Activated naive CD8-positive, alpha-beta T cell treated with anti-CD3 and anti-CD28 coated beads, Interleukin-2, amount 10 ng/mL, durations not matched to agents 7 days and 5 days (primary cell): ENCODE measurements around the gene METTL25B. TPM values are rescaled to one million over a fixed set of nuclear protein-coding genes. Genes with fewer than 3 reads are reported as not detected.

Source experiments
- ATAC-seq: fragments of 150-1000 bp; cut with Tn5 transposase; one replicate; pipeline ENCODE4 v1.10.0; 2021; ENCODE audit warnings: low read depth, moderate library complexity
- POLR2A ChIA-PET: fragments of 350-600 bp; sonication (Branson Sonifier 250); formaldehyde crosslinking; loops from one replicate; lab custom pipeline; 2021; ENCODE audit warnings: antibody characterized with exemption; lab: Charles Lee
- DNase-seq: peaks from one replicate; pipeline ENCODE4 v3.0.0; 2021
- H3K27ac Mint-ChIP-seq: one replicate; pipeline ENCODE4 v1.8.0; 2022; ENCODE audit warnings: mild to moderate bottlenecking, mixed read lengths
- H3K27me3 Mint-ChIP-seq: one replicate; pipeline ENCODE4 v1.8.0; 2022; ENCODE audit warnings: mild to moderate bottlenecking, moderate library complexity, mixed read lengths
- H3K36me3 Mint-ChIP-seq: one replicate; pipeline ENCODE4 v1.8.0; 2021; ENCODE audit warnings: mild to moderate bottlenecking, mixed read lengths
- H3K4me1 Mint-ChIP-seq: one replicate; pipeline ENCODE4 v1.8.0; 2021; ENCODE audit warnings: mixed read lengths
- H3K4me3 Mint-ChIP-seq: one replicate; pipeline ENCODE4 v1.8.0; 2022; ENCODE audit warnings: mild to moderate bottlenecking, moderate library complexity, mixed read lengths
- H3K9me3 Mint-ChIP-seq: one replicate; pipeline ENCODE4 v1.8.0; 2021; ENCODE audit warnings: mixed read lengths
- total RNA-seq, 2 experiments: library from RNA; stranded (reverse); gene quantifications; one replicate each; pipeline ENCODE4 v1.2.3, GENCODE V29; 2021

Gene METTL25B
- total RNA-seq = 10 to 100 TPM; 34.6 to 35.1 TPM

GRCh38 chr1:156727926-156728598 lies at the start of gene METTL25B:
Gene METTL25B (plus strand): TSS chr1:156728469. CDS start chr1:156729105, 636 bp downstream.
- H3K4me3 Mint-ChIP-seq = no peak within 1 kb of the TSS
- ATAC-seq (peak; percentile 72), DNase-seq (peak; percentile 87)
- no peaks in the 10 kb centered on the region for H3K9me3 Mint-ChIP-seq
- peaks cover 17% of the 10 kb centered on the region for H3K36me3 Mint-ChIP-seq
- POLR2A ChIA-PET = interaction anchor here (0.6 to 6.5 kb wide), 24 partner anchors 9 to 408 kb away, joined by 3 to 82 read pairs (median 4); partner anchors contain the start of genes HDGF, INSRR, MEF2D and MRPL24
- H3K4me1 Mint-ChIP-seq = peaks cover 30% of the 10 kb centered on the region
- peak within 1 kb of the TSS; percentile 99 for H3K27ac Mint-ChIP-seq
- H3K27me3 Mint-ChIP-seq = no peaks in the 10 kb centered on the region

DNA sequence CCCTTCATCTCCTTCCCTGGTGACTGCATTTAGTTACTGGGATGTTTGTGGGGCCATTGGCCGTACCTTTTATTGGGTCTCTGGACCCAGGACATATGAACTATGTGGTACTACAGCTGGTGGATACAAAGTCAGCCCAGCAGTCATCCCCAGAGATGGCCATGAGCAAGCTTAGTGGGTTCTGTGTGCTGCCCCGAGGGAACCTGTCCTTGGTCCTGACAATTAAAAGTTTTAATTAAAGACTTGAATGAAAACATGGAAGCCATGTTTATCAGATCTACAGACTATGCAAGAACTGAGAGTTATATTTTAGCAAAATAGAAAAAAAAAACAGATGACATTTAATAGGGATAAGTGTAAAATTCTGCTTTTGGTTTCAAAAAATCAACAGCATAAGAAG lies 48.2 kb upstream of the METTL25B start:
- Mint-ChIP-seq H3K27me3 (peaks cover 68% of the 10 kb centered on the region), H3K4me3 (no peak overlapping the region), H3K27ac (no peak overlapping the region), H3K4me1 (peaks cover 22% of the 10 kb centered on the region), H3K9me3 (no peaks in the 10 kb centered on the region), H3K36me3 (no peaks in the 10 kb centered on the region)
- POLR2A ChIA-PET = interaction anchor here (1.0 to 1.6 kb wide), 2 partner anchors 19 to 21 kb away, joined by 3 to 4 read pairs; no protein-coding TSS in a partner anchor
- ATAC-seq = no peak
- DNase-seq = no peak

DNA sequence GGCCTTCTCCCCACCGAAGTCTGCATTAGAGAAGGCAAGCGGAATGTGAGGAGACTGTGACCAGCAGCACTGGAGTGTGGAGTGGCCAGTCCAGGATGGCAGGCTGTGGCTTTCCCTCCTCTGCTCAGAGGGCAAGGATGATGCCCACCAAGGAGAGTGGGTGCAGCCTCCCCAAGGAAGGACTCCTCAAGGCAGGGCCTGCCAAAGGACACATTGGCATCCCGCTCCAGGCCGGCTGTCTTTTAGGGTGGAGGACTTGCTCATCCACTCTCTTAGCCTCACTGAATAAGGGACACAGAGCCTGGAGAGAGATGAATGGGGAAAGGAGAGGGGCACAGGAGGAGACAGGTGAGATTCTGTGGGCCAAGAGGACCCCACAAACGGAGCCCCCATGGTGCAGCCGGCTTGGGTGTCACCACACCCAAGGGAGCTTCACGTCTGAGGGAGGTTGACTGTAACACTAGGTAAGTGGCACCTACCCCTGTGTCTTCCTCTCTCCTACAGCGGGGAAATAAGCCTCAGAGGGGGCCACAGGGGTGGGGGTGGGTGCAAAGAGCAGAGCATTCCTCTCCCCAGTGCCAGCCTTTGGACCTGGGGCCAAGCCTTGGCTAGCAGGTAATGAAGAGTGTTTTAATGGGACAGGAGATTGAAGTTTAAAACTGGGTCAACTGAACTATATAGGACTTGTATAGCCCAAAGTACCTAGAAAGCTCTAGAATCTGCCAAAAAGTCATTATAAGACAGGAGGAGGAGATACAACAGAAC lies 46.9 kb upstream of the METTL25B start:
- Mint-ChIP-seq H3K4me3 (no peak overlapping the region), H3K4me1 (peaks cover 22% of the 10 kb centered on the region), H3K36me3 (no peaks in the 10 kb centered on the region), H3K27me3 (peaks cover 63% of the 10 kb centered on the region), H3K27ac (no peak overlapping the region), H3K9me3 (no peaks in the 10 kb centered on the region)
- ATAC-seq = no peak
- POLR2A ChIA-PET = interaction anchor here (1.0 to 1.6 kb wide), 2 partner anchors 20 to 22 kb away, joined by 3 to 4 read pairs; no protein-coding TSS in a partner anchor
- no peak for DNase-seq

DNA sequence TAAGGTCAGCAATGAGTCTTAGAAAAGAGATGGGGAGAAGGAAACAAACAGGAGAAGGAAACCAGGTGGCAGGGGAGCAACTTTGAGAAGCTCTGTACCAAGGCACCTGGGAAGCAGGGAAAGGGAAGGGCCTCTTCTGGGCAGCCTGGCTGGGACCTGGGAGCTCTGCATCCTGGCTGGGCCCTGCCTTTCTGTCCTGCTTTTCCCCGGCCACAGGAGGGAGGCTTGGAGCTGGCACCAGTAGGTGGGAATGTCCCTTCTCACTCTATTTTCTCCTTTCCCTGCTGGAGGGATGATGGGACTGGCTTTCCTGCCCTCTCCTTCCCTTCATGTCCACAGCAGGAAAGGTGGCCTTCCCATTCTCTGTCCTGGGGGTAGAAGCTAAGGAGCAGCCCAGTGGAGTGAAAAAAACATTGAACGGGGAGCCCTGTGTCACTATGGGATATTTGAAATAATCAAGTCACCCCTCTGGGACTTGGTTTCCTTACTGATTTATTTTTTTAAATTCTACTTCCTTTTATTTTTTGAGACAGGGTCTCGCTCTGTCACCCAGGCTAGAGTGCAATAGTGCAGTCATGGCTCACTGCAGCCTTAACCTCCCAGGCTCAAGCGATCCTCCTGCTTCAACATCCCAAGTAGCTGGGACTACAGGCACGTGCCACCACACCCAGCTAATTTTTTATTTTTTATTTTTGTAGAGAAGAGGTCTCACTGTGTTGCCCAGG lies 45.9 kb upstream of the METTL25B start:
- no peak overlapping the region for H3K27ac Mint-ChIP-seq
- peaks cover 22% of the 10 kb centered on the region for H3K4me1 Mint-ChIP-seq
- H3K9me3 Mint-ChIP-seq = no peaks in the 10 kb centered on the region
- H3K36me3 Mint-ChIP-seq = no peaks in the 10 kb centered on the region
- POLR2A ChIA-PET = no interaction called here
- DNase-seq (no peak), ATAC-seq (no peak)
- H3K4me3 Mint-ChIP-seq = no peak overlapping the region
- peaks cover 58% of the 10 kb centered on the region for H3K27me3 Mint-ChIP-seq

- H3K4me3 Mint-ChIP-seq = no peak overlapping the region
- ATAC-seq = peak; percentile 83
- POLR2A ChIA-PET = interaction anchor here (0.7 to 1.8 kb wide), 5 partner anchors 22 to 68 kb away, joined by 4 to 7 read pairs (median 5); partner anchors contain the start of genes ISG20L2, METTL25B and MRPL24
- peaks cover 16% of the 10 kb centered on the region for H3K4me1 Mint-ChIP-seq
- no peaks in the 10 kb centered on the region for H3K36me3 Mint-ChIP-seq
- H3K9me3 Mint-ChIP-seq = no peaks in the 10 kb centered on the region
- H3K27me3 Mint-ChIP-seq = peaks cover 52% of the 10 kb centered on the region
- no peak for DNase-seq
- no peak overlapping the region for H3K27ac Mint-ChIP-seq
These were observed 44.0 kb upstream of the METTL25B start for GRCh38 chr1:156684227-156684782.

- peak; percentile 74 for DNase-seq
- POLR2A ChIA-PET = interaction anchor here (1.0 to 1.9 kb wide), 5 partner anchors 15 to 40 kb away, joined by 3 to 10 read pairs (median 6); partner anchors contain the start of genes CRABP2 and ISG20L2
- ATAC-seq = peak; percentile 93
- Mint-ChIP-seq H3K9me3 (no peaks in the 10 kb centered on the region), H3K4me3 (no peak overlapping the region), H3K27ac (peak overlapping the region; percentile 64), H3K4me1 (peaks cover 24% of the 10 kb centered on the region), H3K27me3 (peaks cover 61% of the 10 kb centered on the region), H3K36me3 (no peaks in the 10 kb centered on the region)
These were observed 39.0 kb upstream of the METTL25B start for GRCh38 chr1:156689035-156689952.

- peaks cover 61% of the 10 kb centered on the region for H3K27me3 Mint-ChIP-seq
- no peak overlapping the region for H3K27ac Mint-ChIP-seq
- POLR2A ChIA-PET = interaction anchor here (0.6 to 1.9 kb wide), 6 partner anchors 16 to 66 kb away, joined by 3 to 10 read pairs (median 5); partner anchors contain the start of genes CRABP2 and ISG20L2
- no peaks in the 10 kb centered on the region for H3K9me3 Mint-ChIP-seq
- ATAC-seq (no peak), DNase-seq (no peak)
- H3K4me1 Mint-ChIP-seq = peaks cover 17% of the 10 kb centered on the region
- H3K4me3 Mint-ChIP-seq = no peak overlapping the region
- H3K36me3 Mint-ChIP-seq = no peaks in the 10 kb centered on the region
These were observed 38.2 kb upstream of the METTL25B start for GRCh38 chr1:156689953-156690674.

DNA sequence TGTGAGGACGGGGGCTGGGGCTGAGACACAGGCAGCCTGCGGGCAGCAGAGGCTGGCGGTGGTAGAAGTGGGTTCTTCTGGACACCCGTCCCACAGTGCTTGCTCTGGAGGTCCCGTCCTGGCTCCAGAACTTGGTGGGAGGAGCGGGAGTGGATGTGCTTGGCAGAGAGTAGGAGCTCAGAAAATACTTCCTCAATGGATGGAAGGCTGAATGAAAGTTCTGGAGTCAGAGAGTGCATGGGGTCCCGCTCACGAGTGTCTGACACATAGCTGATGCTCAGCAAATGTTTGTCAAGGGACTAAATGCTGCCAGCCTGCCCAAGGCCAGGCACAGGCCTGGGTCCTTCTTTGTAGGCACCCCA lies 37.6 kb upstream of the METTL25B start:
- H3K4me1 Mint-ChIP-seq = peaks cover 17% of the 10 kb centered on the region
- peaks cover 61% of the 10 kb centered on the region for H3K27me3 Mint-ChIP-seq
- no peak for DNase-seq
- no peak overlapping the region for H3K27ac Mint-ChIP-seq
- H3K36me3 Mint-ChIP-seq = no peaks in the 10 kb centered on the region
- H3K9me3 Mint-ChIP-seq = no peaks in the 10 kb centered on the region
- ATAC-seq = no peak
- POLR2A ChIA-PET = interaction anchor here (0.6 to 1.9 kb wide), 4 partner anchors 15 to 66 kb away, joined by 3 to 10 read pairs (median 4); no protein-coding TSS in a partner anchor
- no peak overlapping the region for H3K4me3 Mint-ChIP-seq

GRCh38 chr1:156691191-156691590 lies 37.1 kb upstream of the METTL25B start:
- Mint-ChIP-seq H3K36me3 (no peaks in the 10 kb centered on the region), H3K4me1 (peaks cover 17% of the 10 kb centered on the region), H3K27ac (no peak overlapping the region), H3K9me3 (no peaks in the 10 kb centered on the region), H3K4me3 (no peak overlapping the region), H3K27me3 (peaks cover 60% of the 10 kb centered on the region)
- ATAC-seq (no peak), DNase-seq (no peak)
- POLR2A ChIA-PET = interaction anchor here (0.5 to 1.9 kb wide), 4 partner anchors 12 to 35 kb away, joined by 3 to 10 read pairs (median 4); no protein-coding TSS in a partner anchor

DNA sequence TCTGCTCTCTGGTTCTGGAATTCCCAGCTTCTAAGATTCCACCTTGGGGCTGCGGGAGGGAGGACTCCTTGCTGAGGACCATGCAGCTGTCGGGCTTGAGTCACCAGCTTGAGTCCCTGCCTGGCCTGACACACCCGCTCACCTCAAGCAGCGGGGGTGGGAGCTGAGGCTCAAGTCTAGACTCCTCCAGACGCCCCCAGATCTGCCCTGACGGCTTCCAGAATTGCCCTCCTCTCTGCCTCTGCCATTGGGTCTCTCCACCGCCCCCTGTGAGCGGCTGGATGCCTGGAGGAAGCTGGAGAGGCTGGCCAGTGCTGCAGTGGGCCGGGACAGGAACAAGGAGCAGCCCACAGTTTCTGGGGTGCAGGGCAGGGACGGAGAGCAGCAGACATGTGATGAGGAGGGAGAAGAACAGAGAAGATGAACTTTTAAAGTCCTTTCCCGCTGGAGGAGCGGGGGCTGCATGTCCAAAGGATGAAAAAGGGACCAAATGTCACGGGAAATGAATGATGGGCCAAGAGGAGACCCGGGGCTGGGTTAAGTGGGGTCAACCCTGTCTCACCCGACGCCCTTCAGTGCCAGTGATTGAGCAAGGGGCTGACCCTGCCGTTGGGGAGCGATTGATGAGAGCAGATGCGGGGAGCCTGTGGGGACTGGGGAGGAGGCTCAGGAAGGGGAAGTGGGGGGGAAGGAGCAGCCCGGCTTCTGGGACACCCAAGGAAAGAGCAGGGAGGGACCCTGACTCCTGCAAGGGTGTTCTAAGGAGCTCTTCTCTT lies 36.4 kb upstream of the METTL25B start:
- H3K4me3 Mint-ChIP-seq = no peak overlapping the region
- no peak for ATAC-seq
- H3K4me1 Mint-ChIP-seq = peaks cover 17% of the 10 kb centered on the region
- H3K27ac Mint-ChIP-seq = no peak overlapping the region
- peaks cover 57% of the 10 kb centered on the region for H3K27me3 Mint-ChIP-seq
- DNase-seq = no peak
- H3K9me3 Mint-ChIP-seq = no peaks in the 10 kb centered on the region
- H3K36me3 Mint-ChIP-seq = no peaks in the 10 kb centered on the region
- POLR2A ChIA-PET = interaction anchor here (0.5 to 1.4 kb wide), 3 partner anchors 12 to 22 kb away, joined by 3 to 4 read pairs (median 3); no protein-coding TSS in a partner anchor
